ENCODE measurements around the gene NR1D2. TPM values are rescaled to one million over a fixed set of nuclear protein-coding genes. Genes with fewer than 3 reads are reported as not detected.

NR1D2 gene
- total RNA-seq, 1 experiment from 2014 or later: 66.0 TPM

GRCh38 chr3:23944007-23944783 is 891 bp upstream of the NR1D2 start:
- Histone ChIP-seq H3K27me3 (ENCODE audit: insufficient read depth, low read depth) (no peaks in the 10 kb centered on the region), H3K4me1 (replicated peaks; ENCODE audit: insufficient read depth) (peaks cover 27% of the 10 kb centered on the region), H3K36me3 (ENCODE audit: low read depth) (peaks cover 13% of the 10 kb centered on the region; the same call in 1 of the 2 replicates), H3K4me2 (peak overlapping the region; percentile 69), H2AFZ (no peak overlapping the region), H3K9me2 (ENCODE audit: insufficient read depth) (no peaks in the 10 kb centered on the region), H3K27ac (no peak overlapping the region), H3F3A (ENCODE audit: insufficient read depth, low read depth) (peaks cover 19% of the 10 kb centered on the region), H3K79me2 (ENCODE audit: low read depth) (peaks cover 29% of the 10 kb centered on the region), H4K20me1 (ENCODE audit: insufficient read depth) (peaks cover 9% of the 10 kb centered on the region), H3K4me3 (peak overlapping the region; percentile 60; the same call in 1 of the 2 replicates), H3K9me3 (ENCODE audit: insufficient read depth, low read depth) (no peaks in the 10 kb centered on the region)
- ChIA-PET CTCF (no interaction called here), POLR2A (ENCODE audit: unreplicated experiment) (interaction anchor here (0.7 to 0.8 kb wide), 2 partner anchors 27 to 421 kb away, joined by 4 to 6 read pairs; partner anchors contain the start of genes NKIRAS1 and RPL15)
- BruUV-seq (replicated peaks): TSS peak; percentile 17
- TF ChIP-seq, protein P1, sequence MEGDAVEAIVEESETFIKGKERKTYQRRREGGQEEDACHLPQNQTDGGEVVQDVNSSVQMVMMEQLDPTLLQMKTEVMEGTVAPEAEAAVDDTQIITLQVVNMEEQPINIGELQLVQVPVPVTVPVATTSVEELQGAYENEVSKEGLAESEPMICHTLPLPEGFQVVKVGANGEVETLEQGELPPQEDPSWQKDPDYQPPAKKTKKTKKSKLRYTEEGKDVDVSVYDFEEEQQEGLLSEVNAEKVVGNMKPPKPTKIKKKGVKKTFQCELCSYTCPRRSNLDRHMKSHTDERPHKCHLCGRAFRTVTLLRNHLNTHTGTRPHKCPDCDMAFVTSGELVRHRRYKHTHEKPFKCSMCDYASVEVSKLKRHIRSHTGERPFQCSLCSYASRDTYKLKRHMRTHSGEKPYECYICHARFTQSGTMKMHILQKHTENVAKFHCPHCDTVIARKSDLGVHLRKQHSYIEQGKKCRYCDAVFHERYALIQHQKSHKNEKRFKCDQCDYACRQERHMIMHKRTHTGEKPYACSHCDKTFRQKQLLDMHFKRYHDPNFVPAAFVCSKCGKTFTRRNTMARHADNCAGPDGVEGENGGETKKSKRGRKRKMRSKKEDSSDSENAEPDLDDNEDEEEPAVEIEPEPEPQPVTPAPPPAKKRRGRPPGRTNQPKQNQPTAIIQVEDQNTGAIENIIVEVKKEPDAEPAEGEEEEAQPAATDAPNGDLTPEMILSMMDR (conservative IDR thresholded peaks at IDR 0.05): no peak
- no peak for DNase-seq
- intact Hi-C loops (cut with micrococcal nuclease; ENCODE audit: unreplicated experiment): loop anchor here (10.0 kb wide), 1 partner anchor 929 kb away; no protein-coding TSS in a partner anchor

GRCh38 chr3:23945663-23945912 is 502 bp downstream of the NR1D2 start:
- ChIA-PET CTCF (no interaction called here), POLR2A (ENCODE audit: unreplicated experiment) (no interaction called here)
- peaks cover 16% of the 10 kb centered on the region for H4K20me1 ChIP-seq (ENCODE audit: insufficient read depth)
- intact Hi-C loops (cut with micrococcal nuclease; ENCODE audit: unreplicated experiment): loop anchor here (1.0 to 10.0 kb wide), 2 partner anchors 28 to 931 kb away; partner anchors contain the start of gene RPL15
- peak overlapping the region; percentile 25; the same call in 1 of the 2 replicates for H3K4me2 ChIP-seq
- H3K79me2 ChIP-seq (ENCODE audit: low read depth): peaks cover 43% of the 10 kb centered on the region
- peaks cover 13% of the 10 kb centered on the region for H3K36me3 ChIP-seq (ENCODE audit: low read depth)
- peak overlapping the region; percentile 70; the same call in 1 of the 2 replicates for H3K4me3 ChIP-seq
- no peak for DNase-seq
- peak overlapping the region; percentile 94; the same call in 1 of the 2 replicates for H3K27ac ChIP-seq
- no peak overlapping the region for H2AFZ ChIP-seq
- TF ChIP-seq EZH2 (IDR thresholded peaks at IDR 0.05; ENCODE audit: low read depth): no peak
- TF ChIP-seq, protein P1 (conservative IDR thresholded peaks at IDR 0.05): no peak
- no TSS peak for BruUV-seq (replicated peaks)
- H3F3A ChIP-seq (ENCODE audit: insufficient read depth, low read depth): peaks cover 19% of the 10 kb centered on the region
- H3K9me3 ChIP-seq (ENCODE audit: insufficient read depth, low read depth): no peaks in the 10 kb centered on the region
- H3K27me3 ChIP-seq (ENCODE audit: insufficient read depth, low read depth): no peaks in the 10 kb centered on the region
- peaks cover 27% of the 10 kb centered on the region for H3K4me1 ChIP-seq (replicated peaks; ENCODE audit: insufficient read depth)
- no peaks in the 10 kb centered on the region for H3K9me2 ChIP-seq (ENCODE audit: insufficient read depth)

GRCh38 chr3:23945913-23946687 is 1.0 kb downstream of the NR1D2 start:
- H3K79me2 ChIP-seq (ENCODE audit: low read depth): peaks cover 48% of the 10 kb centered on the region
- peak overlapping the region; percentile 70 for H3K4me3 ChIP-seq
- peaks cover 13% of the 10 kb centered on the region for H3K36me3 ChIP-seq (ENCODE audit: low read depth)
- peaks cover 27% of the 10 kb centered on the region for H3K4me1 ChIP-seq (replicated peaks; ENCODE audit: insufficient read depth)
- DNase-seq: peak; percentile 73 to 97
- peak overlapping the region; percentile 92 for H3K4me2 ChIP-seq
- POLR2A ChIA-PET (ENCODE audit: unreplicated experiment): interaction anchor here (0.5 to 1.8 kb wide), 8 partner anchors 13 to 289 kb away, joined by 3 to 9 read pairs (median 4); partner anchors contain the start of genes NKIRAS1 and RPL15
- peak overlapping the region; percentile 94 for H3K27ac ChIP-seq
- CTCF ChIA-PET: interaction anchor here (0.6 kb wide), 1 partner anchor 23 kb away, joined by 4 read pairs; no protein-coding TSS in a partner anchor
- no peaks in the 10 kb centered on the region for H3K9me2 ChIP-seq (ENCODE audit: insufficient read depth)
- peak overlapping the region; percentile 56; the same call in 1 of the 2 replicates for H2AFZ ChIP-seq
- no peaks in the 10 kb centered on the region for H3K27me3 ChIP-seq (ENCODE audit: insufficient read depth, low read depth)
- TF ChIP-seq EZH2 (IDR thresholded peaks at IDR 0.05; ENCODE audit: low read depth): no peak
- TF ChIP-seq, protein P1 (conservative IDR thresholded peaks at IDR 0.05): no peak
- no TSS peak for BruUV-seq (replicated peaks)
- intact Hi-C loops (cut with micrococcal nuclease; ENCODE audit: unreplicated experiment): loop anchor here (1.0 to 10.0 kb wide), 6 partner anchors 13 to 931 kb away; partner anchors contain the start of gene RPL15
- H3F3A ChIP-seq (ENCODE audit: insufficient read depth, low read depth): peaks cover 19% of the 10 kb centered on the region
- H4K20me1 ChIP-seq (ENCODE audit: insufficient read depth): peaks cover 16% of the 10 kb centered on the region
- H3K9me3 ChIP-seq (ENCODE audit: insufficient read depth, low read depth): no peaks in the 10 kb centered on the region
